Naive thymus-derived CD4-positive, alpha-beta T cell (primary cell): ENCODE measurements around the gene EPHA10. TPM values are rescaled to one million over a fixed set of nuclear protein-coding genes. Genes with fewer than 3 reads are reported as not detected.

Source experiments
- ATAC-seq: fragments of 150-1000 bp; cut with Tn5 transposase; 2 replicates; pipeline ENCODE4 v1.10.0; 2021; ENCODE audit warnings: mild to moderate bottlenecking, moderate library complexity
- CTCF ChIA-PET: fragments of 350-600 bp; sonication (Branson Sonifier 250); formaldehyde crosslinking; loops from one replicate; lab custom pipeline; 2021; ENCODE audit warnings: antibody characterized with exemption; lab: Charles Lee
- POLR2A ChIA-PET: fragments of 350-600 bp; sonication (Branson Sonifier 250); formaldehyde crosslinking; loops from one replicate; lab custom pipeline; 2021; ENCODE audit warnings: antibody characterized with exemption, inconsistent platforms; lab: Charles Lee
- DNase-seq, 9 donors: peaks; one replicate each; pipeline versions ENCODE4 v3.0.0 to v3.0.0-alpha.2; 2020 to 2022; ENCODE audit warnings: mixed read lengths in 1 of 9
- H3K27ac ChIP-seq: one replicate; pipeline ENCODE4 v1.7.0; 2013; ENCODE audit warnings: mild to moderate bottlenecking, low read depth, low read length, moderate library complexity
- H3K27me3 ChIP-seq, 2 donors: one replicate each; pipeline ENCODE4 v1.7.0; 2013; ENCODE audit warnings: low read length in 2 of 2, mild to moderate bottlenecking in 2 of 2, moderate library complexity in 2 of 2; ENCODE audit not compliant: control insufficient read depth in 2 of 2, insufficient read depth in 2 of 2
- H3K36me3 ChIP-seq, 3 experiments: 1 replicate in 2 of 3; 2 replicates in 1 of 3; pipeline ENCODE4 v1.7.0; 2013; ENCODE audit warnings: low read length in 3 of 3, mild to moderate bottlenecking in 3 of 3, moderate library complexity in 1 of 3; ENCODE audit not compliant: insufficient read depth in 3 of 3, control insufficient read depth in 2 of 3
- H3K4me1 ChIP-seq, 2 donors: one replicate each; pipeline ENCODE4 v1.7.0; 2013; ENCODE audit warnings: low read length in 2 of 2, mild to moderate bottlenecking in 2 of 2, moderate library complexity in 1 of 2; ENCODE audit not compliant: control insufficient read depth in 2 of 2, insufficient read depth in 2 of 2
- H3K4me3 ChIP-seq: 2 replicates; pipeline ENCODE4 v1.7.0; 2013; ENCODE audit warnings: mild to moderate bottlenecking, low read length
- H3K9me3 ChIP-seq, 3 experiments: 1 replicate in 2 of 3; 2 replicates in 1 of 3; pipeline ENCODE4 v1.7.0; 2013; ENCODE audit warnings: low read length in 3 of 3; ENCODE audit not compliant: control insufficient read depth in 2 of 3
- H3K27ac Mint-ChIP-seq, 9 donors: one replicate each; pipeline ENCODE4 v1.8.0; 2020 to 2022; ENCODE audit warnings: mixed read lengths in 9 of 9, mild to moderate bottlenecking in 8 of 9, moderate library complexity in 5 of 9, inconsistent platforms in 2 of 9
- H3K27me3 Mint-ChIP-seq, 5 donors: one replicate each; pipeline ENCODE4 v1.8.0; 2021 to 2022; ENCODE audit warnings: mixed read lengths in 5 of 5, mild to moderate bottlenecking in 1 of 5
- H3K36me3 Mint-ChIP-seq, 5 donors: one replicate each; pipeline ENCODE4 v1.8.0; 2020 to 2022; ENCODE audit warnings: mixed read lengths in 5 of 5, mild to moderate bottlenecking in 3 of 5, inconsistent platforms in 1 of 5
- H3K4me1 Mint-ChIP-seq, 7 donors: one replicate each; pipeline ENCODE4 v1.8.0; 2020 to 2022; ENCODE audit warnings: mixed read lengths in 7 of 7, mild to moderate bottlenecking in 3 of 7, inconsistent platforms in 1 of 7
- H3K4me3 Mint-ChIP-seq, 10 donors: one replicate each; pipeline ENCODE4 v1.8.0; 2020 to 2022; ENCODE audit warnings: mild to moderate bottlenecking in 10 of 10, mixed read lengths in 10 of 10, moderate library complexity in 6 of 10, inconsistent platforms in 2 of 10
- H3K9me3 Mint-ChIP-seq, 11 donors: one replicate each; pipeline ENCODE4 v1.8.0; 2020 to 2022; ENCODE audit warnings: mixed read lengths in 11 of 11, mild to moderate bottlenecking in 4 of 11, inconsistent platforms in 1 of 11, moderate library complexity in 1 of 11
- intact Hi-C, 2 donors: fragments of 100-400 bp; cut with micrococcal nuclease; formaldehyde crosslinking; loops; one replicate each; pipeline ENCODE4 v1.15.1; 2023
- polyA plus RNA-seq, 2 donors: library from polyadenylated mRNA; unstranded; fragments of 300-500 nt; fragmentation: Illumina TruSeq; gene quantifications; one replicate each; pipeline ENCODE4 v1.2.3, GENCODE V29; 2021
- total RNA-seq, 6 experiments: library from RNA in 5 of 6; stranded (reverse) in 5 of 6; gene quantifications; 1 replicate in 5 of 6; 2 replicates in 1 of 6; pipeline ENCODE4 v1.2.3 and lab custom pipeline; 2021 to 2026

Gene EPHA10
- total and polyA plus RNA-seq, 7 experiments from 2014 or later = 0.19 TPM; not detected in 6

GRCh38 chr1:37676281-37677142 is 88.4 kb downstream of the EPHA10 start:
- ATAC-seq = no peak
- Histone ChIP-seq H3K36me3 (no peaks in the 10 kb centered on the region), H3K27me3 (no peaks in the 10 kb centered on the region), H3K4me1 (peaks cover 20 to 22% of the 10 kb centered on the region in 2 donors), H3K9me3 (no peaks in the 10 kb centered on the region), H3K4me3 (no peak overlapping the region), H3K27ac (no peak overlapping the region)
- Mint-ChIP-seq H3K36me3 (peaks cover 0 to 10% (median 0%) of the 10 kb centered on the region in 5 donors), H3K9me3 (no peaks in the 10 kb centered on the region), H3K4me3 (no peak overlapping the region), H3K27me3 (peaks cover 0 to 38% (median 2%) of the 10 kb centered on the region in 5 donors), H3K27ac (peak overlapping the region in 2 of 9 donors; percentile 11 to 13), H3K4me1 (peaks cover 6 to 38% (median 20%) of the 10 kb centered on the region in 7 donors)
- CTCF ChIA-PET = no interaction called here
- intact Hi-C loops = no loop called here
- POLR2A ChIA-PET = interaction anchor here (0.6 to 1.0 kb wide), 2 partner anchors 73 to 106 kb away, joined by 3 read pairs; no protein-coding TSS in a partner anchor
- DNase-seq = no peak

GRCh38 chr1:37673920-37674319 is 91.0 kb downstream of the EPHA10 start:
- POLR2A ChIA-PET = no interaction called here
- H3K4me3 Mint-ChIP-seq = peak overlapping the region in 9 of 10 donors; percentile 40 to 81 (median 71)
- peaks cover 0 to 43% (median 4%) of the 10 kb centered on the region in 5 donors for H3K27me3 Mint-ChIP-seq
- Histone ChIP-seq H3K36me3 (no peaks in the 10 kb centered on the region), H3K9me3 (no peaks in the 10 kb centered on the region), H3K4me1 (peaks cover 20 to 22% of the 10 kb centered on the region in 2 donors), H3K27ac (peak overlapping the region; percentile 2), H3K27me3 (no peaks in the 10 kb centered on the region), H3K4me3 (peak overlapping the region; percentile 43)
- peaks cover 6 to 42% (median 21%) of the 10 kb centered on the region in 7 donors for H3K4me1 Mint-ChIP-seq
- H3K27ac Mint-ChIP-seq = peak overlapping the region in 7 of 9 donors; percentile 49 to 84 (median 74)
- intact Hi-C loops = no loop called here
- no peaks in the 10 kb centered on the region for H3K9me3 Mint-ChIP-seq
- DNase-seq (peak; percentile 41 to 80 (median 71)), ATAC-seq (peak; percentile 98)
- CTCF ChIA-PET = interaction anchor here (1.2 to 2.1 kb wide), 4 partner anchors 9 to 71 kb away, joined by 3 to 18 read pairs (median 4); no protein-coding TSS in a partner anchor
- H3K36me3 Mint-ChIP-seq = peaks cover 0 to 1% (median 0%) of the 10 kb centered on the region in 5 donors

GRCh38 chr1:37672136-37672870 is 92.6 kb downstream of the EPHA10 start:
- Histone ChIP-seq H3K9me3 (no peaks in the 10 kb centered on the region), H3K27ac (no peak overlapping the region), H3K4me1 (peaks cover 20 to 22% of the 10 kb centered on the region in 2 donors), H3K4me3 (no peak overlapping the region), H3K27me3 (no peaks in the 10 kb centered on the region), H3K36me3 (no peaks in the 10 kb centered on the region)
- intact Hi-C loops = no loop called here
- Mint-ChIP-seq H3K27me3 (peaks cover 0 to 42% (median 4%) of the 10 kb centered on the region in 5 donors), H3K9me3 (no peaks in the 10 kb centered on the region), H3K4me1 (peaks cover 6 to 42% (median 21%) of the 10 kb centered on the region in 7 donors), H3K36me3 (no peaks in the 10 kb centered on the region), H3K4me3 (peak overlapping the region in 1 of 10 donors; percentile 80), H3K27ac (peak overlapping the region in 1 of 9 donors; percentile 52)
- ATAC-seq (no peak), DNase-seq (no peak)
- ChIA-PET CTCF (interaction anchor here (0.6 kb wide), 2 partner anchors 11 to 73 kb away, joined by 3 read pairs; no protein-coding TSS in a partner anchor), POLR2A (interaction anchor here (0.5 kb wide), 1 partner anchor 18 kb away, joined by 3 read pairs; a partner anchor contains a TSS)

GRCh38 chr1:37671261-37671660 is 93.7 kb downstream of the EPHA10 start:
- DNase-seq = no peak
- no peaks in the 10 kb centered on the region for H3K36me3 Mint-ChIP-seq
- H3K27ac Mint-ChIP-seq = no peak overlapping the region
- Histone ChIP-seq H3K9me3 (no peaks in the 10 kb centered on the region), H3K27me3 (no peaks in the 10 kb centered on the region), H3K36me3 (no peaks in the 10 kb centered on the region), H3K27ac (no peak overlapping the region), H3K4me3 (no peak overlapping the region), H3K4me1 (peaks cover 20 to 22% of the 10 kb centered on the region in 2 donors)
- H3K9me3 Mint-ChIP-seq = no peaks in the 10 kb centered on the region
- H3K27me3 Mint-ChIP-seq = peaks cover 0 to 38% (median 4%) of the 10 kb centered on the region in 5 donors
- peaks cover 6 to 42% (median 17%) of the 10 kb centered on the region in 7 donors for H3K4me1 Mint-ChIP-seq
- CTCF ChIA-PET = interaction anchor here (0.6 to 1.8 kb wide), 2 partner anchors 11 to 72 kb away, joined by 3 to 4 read pairs; no protein-coding TSS in a partner anchor
- POLR2A ChIA-PET = no interaction called here
- no peak for ATAC-seq
- intact Hi-C loops = no loop called here
- no peak overlapping the region for H3K4me3 Mint-ChIP-seq

GRCh38 chr1:37670133-37670532 is 94.8 kb downstream of the EPHA10 start:
- H3K27ac Mint-ChIP-seq = no peak overlapping the region
- peaks cover 20 to 22% of the 10 kb centered on the region in 2 donors for H3K4me1 ChIP-seq
- intact Hi-C loops = no loop called here
- no peaks in the 10 kb centered on the region for H3K9me3 Mint-ChIP-seq
- ChIA-PET POLR2A (no interaction called here), CTCF (interaction anchor here (1.8 kb wide), 1 partner anchor 12 kb away, joined by 4 read pairs; no protein-coding TSS in a partner anchor)
- ATAC-seq (no peak), DNase-seq (no peak)
- H3K4me3 Mint-ChIP-seq = no peak overlapping the region
- H3K27me3 ChIP-seq = no peaks in the 10 kb centered on the region
- no peaks in the 10 kb centered on the region for H3K36me3 ChIP-seq
- peaks cover 0 to 29% (median 4%) of the 10 kb centered on the region in 5 donors for H3K27me3 Mint-ChIP-seq
- peaks cover 6 to 36% (median 17%) of the 10 kb centered on the region in 7 donors for H3K4me1 Mint-ChIP-seq
- H3K4me3 ChIP-seq = no peak overlapping the region
- H3K27ac ChIP-seq = no peak overlapping the region
- H3K36me3 Mint-ChIP-seq = no peaks in the 10 kb centered on the region
- no peaks in the 10 kb centered on the region for H3K9me3 ChIP-seq

GRCh38 chr1:37667023-37667671 is 97.8 kb downstream of the EPHA10 start:
- POLR2A ChIA-PET = no interaction called here
- no peak overlapping the region for H3K4me3 Mint-ChIP-seq
- DNase-seq (no peak), ATAC-seq (no peak)
- peaks cover 0 to 19% (median 4%) of the 10 kb centered on the region in 5 donors for H3K27me3 Mint-ChIP-seq
- no peaks in the 10 kb centered on the region for H3K36me3 Mint-ChIP-seq
- Histone ChIP-seq H3K4me3 (no peak overlapping the region), H3K27me3 (no peaks in the 10 kb centered on the region), H3K36me3 (no peaks in the 10 kb centered on the region), H3K9me3 (no peaks in the 10 kb centered on the region), H3K4me1 (no peaks in the 10 kb centered on the region), H3K27ac (no peak overlapping the region)
- CTCF ChIA-PET = no interaction called here
- intact Hi-C loops = no loop called here
- no peak overlapping the region for H3K27ac Mint-ChIP-seq
- peaks cover 0 to 7% (median 2%) of the 10 kb centered on the region in 7 donors for H3K4me1 Mint-ChIP-seq
- peaks cover 0 to 1% (median 0%) of the 10 kb centered on the region in 11 donors for H3K9me3 Mint-ChIP-seq
